Inflammatory macrophage treated with lipopolysaccharide for 1 hour (primary cell): Measurements from ENCODE around the gene COBLL1.
"Not testable (repeated sequence)": the region's sequence is repeated elsewhere in the genome, so short reads cannot be mapped to it uniquely, and the experiment has no call there.

ENCODE experiments used
- DNase-seq, 2 donors: peaks; one replicate each; pipeline ENCODE4 v3.0.0-alpha.2; 2020 to 2022

Gene COBLL1

GRCh38 chr2:164841719-164842623, at the start of gene COBLL1:
COBLL1 (minus strand) TSS chr2:164841823; CDS start chr2:164841196, 627 bp downstream.
- DNase-seq: peak; percentile 37 to 65

GRCh38 chr2:164890544-164890943, 48.9 kb upstream of the COBLL1 start:
- no peak for DNase-seq

GRCh38 chr2:164888592-164888991, 47.0 kb upstream of the COBLL1 start:
- no peak for DNase-seq

- DNase-seq: no peak
These were observed 46.0 kb upstream of the COBLL1 start for GRCh38 chr2:164887434-164888144.

GRCh38 chr2:164882276-164882675, 40.7 kb upstream of the COBLL1 start:
- DNase-seq: no peak

- no peak for DNase-seq
These were observed 39.9 kb upstream of the COBLL1 start for GRCh38 chr2:164881524-164881923.

GRCh38 chr2:164879901-164880535, 38.4 kb upstream of the COBLL1 start:
- no peak for DNase-seq

- no peak for DNase-seq
These were observed 36.3 kb upstream of the COBLL1 start for GRCh38 chr2:164877927-164878326.

GRCh38 chr2:164877169-164877568, 35.5 kb upstream of the COBLL1 start:
- DNase-seq: no peak

GRCh38 chr2:164875334-164876205, 33.9 kb upstream of the COBLL1 start:
- no peak for DNase-seq

- no peak for DNase-seq
These were observed 31.7 kb upstream of the COBLL1 start for GRCh38 chr2:164873210-164873908.

GRCh38 chr2:164871404-164871803, 29.8 kb upstream of the COBLL1 start:
- DNase-seq: no peak

GRCh38 chr2:164869420-164869772, 27.8 kb upstream of the COBLL1 start:
- no peak for DNase-seq

- no peak for DNase-seq
These were observed 27.2 kb upstream of the COBLL1 start for GRCh38 chr2:164868563-164869419.

- no peak for DNase-seq
These were observed 26.3 kb upstream of the COBLL1 start for GRCh38 chr2:164867779-164868397.

GRCh38 chr2:164866381-164866780, 24.8 kb upstream of the COBLL1 start:
- peak; percentile 44 to 54 for DNase-seq

- DNase-seq: no peak
These were observed 19.0 kb upstream of the COBLL1 start for GRCh38 chr2:164860694-164861042.

- not testable (repeated sequence) for DNase-seq
These were observed 18.5 kb upstream of the COBLL1 start for GRCh38 chr2:164859906-164860693.

- no peak for DNase-seq
These were observed 17.7 kb upstream of the COBLL1 start for GRCh38 chr2:164859251-164859818.
